HepG2 (cell line): ENCODE measurements around the gene FANCL. TPM values are rescaled to one million over a fixed set of nuclear protein-coding genes. Genes with fewer than 3 reads are reported as not detected.

ENCODE experiments used
- ATF5 ChIP-seq: sonication (generic); formaldehyde crosslinking; IDR thresholded peaks from 2 replicates; pipeline ENCODE4 v1.4.0; 2020; ENCODE audit warnings: mild to moderate bottlenecking, low read depth, missing genetic modification reagents
- ETV6 ChIP-seq: sonication (generic); formaldehyde crosslinking; conservative IDR thresholded peaks from 2 replicates; pipeline ENCODE4 v1.4.0; 2020; ENCODE audit warnings: missing genetic modification reagents
- IKZF5 ChIP-seq: IDR thresholded peaks from 2 replicates; pipeline ENCODE4 v1.6.1; 2018; ENCODE audit warnings: missing genetic modification reagents, mild to moderate bottlenecking, missing compliant biosample characterization
- ISL2 ChIP-seq: sonication (generic); formaldehyde crosslinking; IDR thresholded peaks from 2 replicates; pipeline ENCODE4 v1.5.0; 2020; ENCODE audit warnings: missing genetic modification reagents
- MXD3 ChIP-seq: IDR thresholded peaks from 2 replicates; pipeline ENCODE4 v1.6.1; 2016; ENCODE audit warnings: mild to moderate bottlenecking, missing biosample characterization, missing genetic modification reagents
- PATZ1 ChIP-seq: sonication (generic); formaldehyde crosslinking; IDR thresholded peaks from 2 replicates; pipeline ENCODE4 v1.4.0; 2020; ENCODE audit warnings: missing genetic modification reagents
- PRMT3 ChIP-seq: sonication (generic); formaldehyde crosslinking; IDR thresholded peaks from 2 replicates; pipeline ENCODE4 v1.8.1; 2022; ENCODE audit warnings: low read depth, mild to moderate bottlenecking, moderate library complexity, missing genetic modification reagents, borderline replicate concordance
- SOX6 ChIP-seq, 2 experiments: fragments of 450-650 bp in 1 of 2; sonication (generic) in 1 of 2; formaldehyde crosslinking in 1 of 2; IDR thresholded peaks; 2 replicates each; pipeline versions ENCODE4 v1.4.0 to v1.6.1; 2017 to 2020; ENCODE audit warnings: antibody characterized with exemption in 1 of 2, mild to moderate bottlenecking in 1 of 2, missing genetic modification reagents in 1 of 2
- ZFP1 ChIP-seq: IDR thresholded peaks from 2 replicates; pipeline ENCODE4 v1.6.1; 2016
- ZHX2 ChIP-seq, 2 experiments: sonication (generic) in 1 of 2; formaldehyde crosslinking in 1 of 2; IDR thresholded peaks; 2 replicates each; pipeline versions ENCODE4 v1.6.1 to v1.9.0; 2014 to 2022; ENCODE audit warnings: antibody characterized with exemption in 1 of 2, borderline replicate concordance in 1 of 2, inconsistent platforms in 1 of 2, low read depth in 1 of 2, missing genetic modification reagents in 1 of 2
- ZNF256 ChIP-seq: sonication (generic); formaldehyde crosslinking; conservative IDR thresholded peaks from 2 replicates; pipeline ENCODE4 v1.4.0; 2020; ENCODE audit warnings: missing genetic modification reagents
- ZNF530 ChIP-seq: sonication (generic); formaldehyde crosslinking; IDR thresholded peaks from 2 replicates; pipeline ENCODE4 v1.5.0; 2020; ENCODE audit warnings: low read depth, mild to moderate bottlenecking, missing genetic modification reagents
- ZNF547 ChIP-seq: sonication (generic); formaldehyde crosslinking; IDR thresholded peaks from 2 replicates; pipeline ENCODE4 v1.5.1; 2020; ENCODE audit warnings: mild to moderate bottlenecking, missing genetic modification reagents
- ZNF766 ChIP-seq: sonication (generic); formaldehyde crosslinking; IDR thresholded peaks from 2 replicates; pipeline ENCODE4 v1.5.0; 2020; ENCODE audit warnings: missing genetic modification reagents, borderline replicate concordance
- ZSCAN25 ChIP-seq: sonication (generic); formaldehyde crosslinking; IDR thresholded peaks from 2 replicates; pipeline ENCODE4 v1.8.0; 2022; ENCODE audit warnings: mild to moderate bottlenecking, missing genetic modification reagents
- polyA plus RNA-seq, 8 experiments: library from polyadenylated mRNA; depleted of rRNA in 3 of 8; stranded (reverse) in 7 of 8; unstranded in 1 of 8; fragments of >200 nt; fragmentation: Illumina TruSeq in 4 of 8; extraction: Trizol in 4 of 8; gene quantifications; 2 replicates each; pipeline versions ENCODE4 v1.2.1 to v1.2.3, GENCODE V29; 2011 to 2016; ENCODE audit warnings: low read depth in 4 of 8, missing spikeins in 1 of 8, mixed read lengths in 1 of 8; ENCODE audit not compliant: insufficient read depth in 1 of 8
- total RNA-seq, 5 experiments: library from RNA; depleted of rRNA; stranded (reverse); fragments of >200 nt; fragmentation: Illumina TruSeq; extraction: Trizol; gene quantifications; 2 replicates each; pipeline ENCODE4 v1.2.3, GENCODE V29; 2016; ENCODE audit warnings: low read depth in 1 of 5

Gene FANCL
- total and polyA plus RNA-seq, 2 of the 13 experiments (the other 11 are each of a cell fraction or from before 2014, with no cell fraction given) = 40.7 to 66.8 TPM

GRCh38 chr2:58204195-58204959, 36.7 kb downstream of the FANCL start (continued):
- TF ChIP-seq ETV6 (CRISPR knock-in tag) (no peak), ISL2 (CRISPR knock-in tag) (peak; percentile 93), ZNF766 (CRISPR knock-in tag) (no peak), ZSCAN25 (CRISPR knock-in tag) (no peak), ZHX2 (IDR thresholded peaks at IDR 0.05; ENCODE audit: low read depth) (no peak), ZHX2 (CRISPR knock-in tag; IDR thresholded peaks at IDR 0.05; ENCODE audit: borderline replicate concordance) (no peak; the same call in 1 of the 2 replicates), ATF5 (CRISPR knock-in tag) (no peak), ZNF530 (no peak), PRMT3 (CRISPR knock-in tag) (no peak), SOX6 (IDR thresholded peaks at IDR 0.05) (no peak), SOX6 (CRISPR knock-in tag; IDR thresholded peaks at IDR 0.05) (peak; percentile 90), ZNF256 (no peak), IKZF5 (CRISPR knock-in tag) (peak; percentile 75; the same call in 1 of the 2 replicates), PATZ1 (CRISPR knock-in tag) (no peak), ZFP1 (CRISPR knock-in tag) (peak; percentile 60; the same call in 1 of the 2 replicates), ZNF547 (no peak), MXD3 (CRISPR knock-in tag) (no peak)
